Neural cell (in vitro differentiated cells): ENCODE measurements around the gene ROGDI. TPM values are rescaled to one million over a fixed set of nuclear protein-coding genes. Genes with fewer than 3 reads are reported as not detected.

ENCODE experiments used
- H2AFZ ChIP-seq: fragments of 200-600, 300-800 bp; sonication (generic), shearing (Covaris generic); 2 replicates; pipeline ENCODE4 v1.6.0; 2014; ENCODE audit warnings: low read depth, mild to moderate bottlenecking, antibody characterized with exemption, low read length, moderate library complexity
- H3F3A ChIP-seq: fragments of 200-600 bp; shearing (Covaris generic); 2 replicates; pipeline ENCODE4 v1.6.1; 2016; ENCODE audit warnings: mild to moderate bottlenecking, moderate library complexity, mixed read lengths, antibody characterized with exemption, low read length; ENCODE audit not compliant: insufficient read depth, poor library complexity, severe bottlenecking
- H3K27ac ChIP-seq: fragments of 200-600, 300-800 bp; sonication (generic), shearing (Covaris generic); 2 replicates; pipeline ENCODE4 v1.5.1; 2014; ENCODE audit warnings: mild to moderate bottlenecking, low read length, moderate library complexity
- H3K27me3 ChIP-seq: fragments of 300-800, 200-600 bp; sonication (generic), shearing (Covaris generic); 2 replicates; pipeline ENCODE4 v1.6.0; 2014; ENCODE audit warnings: mild to moderate bottlenecking, low read depth, low read length, moderate library complexity; ENCODE audit not compliant: insufficient read depth
- H3K36me3 ChIP-seq: fragments of 300-800, 200-600 bp; sonication (generic), shearing (Covaris generic); 2 replicates; pipeline ENCODE4 v1.5.1; 2014; ENCODE audit warnings: mild to moderate bottlenecking, antibody characterized with exemption, low read length, moderate library complexity; ENCODE audit not compliant: insufficient read depth
- H3K4me2 ChIP-seq: fragments of 300-800, 200-600 bp; sonication (generic), shearing (Covaris generic); 2 replicates; pipeline ENCODE4 v1.6.0; 2014; ENCODE audit warnings: mild to moderate bottlenecking, low read length
- H3K4me3 ChIP-seq: fragments of 300-800, 200-600 bp; sonication (generic), shearing (Covaris generic); 2 replicates; pipeline ENCODE4 v1.5.1; 2014; ENCODE audit warnings: mild to moderate bottlenecking, low read length, moderate library complexity
- H3K79me2 ChIP-seq: fragments of 200-600 bp; shearing (Covaris generic); replicated peaks from 2 replicates; pipeline ENCODE4 v1.6.0; 2014; ENCODE audit warnings: mild to moderate bottlenecking, low read length, moderate library complexity; ENCODE audit not compliant: insufficient read depth
- H3K9ac ChIP-seq: fragments of 300-800, 200-600 bp; sonication (generic), shearing (Covaris generic); 2 replicates; pipeline ENCODE4 v1.6.1; 2016; ENCODE audit warnings: mild to moderate bottlenecking, low read length, mixed read lengths
- H3K9me2 ChIP-seq: fragments of 200-600 bp; shearing (Covaris generic); 2 replicates; pipeline ENCODE4 v1.6.1; 2016; ENCODE audit warnings: mild to moderate bottlenecking, low read length, mixed read lengths; ENCODE audit not compliant: insufficient read depth
- H3K9me3 ChIP-seq: fragments of 200-600, 300-800 bp; sonication (generic), shearing (Covaris generic); 2 replicates; pipeline ENCODE4 v1.6.1; 2016; ENCODE audit warnings: mild to moderate bottlenecking, mixed run types, low read length, moderate library complexity, mixed read lengths
- H4K20me1 ChIP-seq: fragments of 200-600 bp; shearing (Covaris generic); 2 replicates; pipeline ENCODE4 v1.6.1; 2016; ENCODE audit warnings: mild to moderate bottlenecking, mixed run types; ENCODE audit not compliant: insufficient read depth
- CTCF ChIP-seq: fragments of 450-650 bp; IDR thresholded peaks from 2 replicates; pipeline ENCODE4 v1.5.1; 2014; ENCODE audit warnings: antibody characterized with exemption, mild to moderate bottlenecking, moderate library complexity; ENCODE audit not compliant: poor library complexity, severe bottlenecking
- EP300 ChIP-seq: fragments of 450-650 bp; conservative IDR thresholded peaks from 2 replicates; pipeline ENCODE4 v1.6.1; 2014; ENCODE audit warnings: antibody characterized with exemption, mild to moderate bottlenecking, moderate library complexity; ENCODE audit not compliant: poor library complexity, severe bottlenecking
- EZH2 ChIP-seq: fragments of 200-600, 300-800 bp; shearing (Covaris generic), sonication (generic); IDR thresholded peaks from 2 replicates; pipeline ENCODE4 v1.6.1; 2014; ENCODE audit warnings: antibody characterized with exemption, low read length, borderline replicate concordance, mild to moderate bottlenecking; ENCODE audit not compliant: insufficient read depth, poor library complexity, severe bottlenecking
- MXI1 ChIP-seq: fragments of 450-650 bp; conservative IDR thresholded peaks from 2 replicates; pipeline ENCODE4 v1.6.1; 2014; ENCODE audit warnings: antibody characterized with exemption, mild to moderate bottlenecking; ENCODE audit not compliant: poor library complexity, severe bottlenecking
- POLR2AphosphoS5 ChIP-seq: IDR thresholded peaks from 2 replicates; pipeline ENCODE4 v1.6.1; 2012
- RAD21 ChIP-seq: fragments of 450-650 bp; conservative IDR thresholded peaks from 2 replicates; pipeline ENCODE4 v1.6.1; 2014; ENCODE audit warnings: antibody characterized with exemption, mild to moderate bottlenecking, moderate library complexity
- REST ChIP-seq: IDR thresholded peaks from 2 replicates; pipeline ENCODE4 v1.6.1; 2012; ENCODE audit warnings: borderline replicate concordance
- SMC3 ChIP-seq: fragments of 450-650 bp; conservative IDR thresholded peaks from 2 replicates; pipeline ENCODE4 v1.6.1; 2014; ENCODE audit warnings: antibody characterized with exemption, mild to moderate bottlenecking, moderate library complexity; ENCODE audit not compliant: poor library complexity
- TAF1 ChIP-seq: IDR thresholded peaks from 2 replicates; pipeline ENCODE4 v1.6.1; 2012; ENCODE audit warnings: low read depth
- polyA plus RNA-seq: library from polyadenylated mRNA; depleted of rRNA; stranded (reverse); fragments of >200 nt; gene quantifications from 2 replicates; pipeline ENCODE4 v1.2.3, GENCODE V29; 2014

The ROGDI gene
- polyA plus RNA-seq, 1 donor from 2014 or later = 203 TPM

GRCh38 chr16:4837733-4838501 is 35.5 kb upstream of the ROGDI start:
- H3K4me2 ChIP-seq = no peak overlapping the region
- no peaks in the 10 kb centered on the region for H3K9me2 ChIP-seq
- H3K9ac ChIP-seq = no peak overlapping the region
- no peaks in the 10 kb centered on the region for H3K36me3 ChIP-seq
- H3K79me2 ChIP-seq = no peaks in the 10 kb centered on the region
- no peaks in the 10 kb centered on the region for H4K20me1 ChIP-seq
- no peak overlapping the region for H3K27ac ChIP-seq
- no peak overlapping the region for H3K4me3 ChIP-seq
- no peaks in the 10 kb centered on the region for H3K27me3 ChIP-seq
- TF ChIP-seq MXI1 (no peak), CTCF (no peak), POLR2AphosphoS5 (no peak), RAD21 (no peak), REST (no peak), SMC3 (no peak), EP300 (no peak)
- H2AFZ ChIP-seq = no peak overlapping the region
- no peaks in the 10 kb centered on the region for H3K9me3 ChIP-seq
- no peaks in the 10 kb centered on the region for H3F3A ChIP-seq

- Histone ChIP-seq H3F3A (no peaks in the 10 kb centered on the region), H3K27me3 (no peaks in the 10 kb centered on the region), H3K36me3 (no peaks in the 10 kb centered on the region), H3K9me3 (no peaks in the 10 kb centered on the region), H2AFZ (no peak overlapping the region), H3K4me2 (no peak overlapping the region), H3K9me2 (no peaks in the 10 kb centered on the region), H3K9ac (no peak overlapping the region), H3K4me3 (no peak overlapping the region), H4K20me1 (no peaks in the 10 kb centered on the region), H3K79me2 (no peaks in the 10 kb centered on the region), H3K27ac (no peak overlapping the region)
- TF ChIP-seq TAF1 (no peak), RAD21 (no peak), POLR2AphosphoS5 (no peak), CTCF (no peak), REST (no peak), EZH2 (no peak), MXI1 (no peak), EP300 (no peak), SMC3 (no peak)
Observed at GRCh38 chr16:4836727-4837126, 34.3 kb upstream of the ROGDI start.
